Measurements from ENCODE around the gene MTA3.

Gene MTA3

DNA sequence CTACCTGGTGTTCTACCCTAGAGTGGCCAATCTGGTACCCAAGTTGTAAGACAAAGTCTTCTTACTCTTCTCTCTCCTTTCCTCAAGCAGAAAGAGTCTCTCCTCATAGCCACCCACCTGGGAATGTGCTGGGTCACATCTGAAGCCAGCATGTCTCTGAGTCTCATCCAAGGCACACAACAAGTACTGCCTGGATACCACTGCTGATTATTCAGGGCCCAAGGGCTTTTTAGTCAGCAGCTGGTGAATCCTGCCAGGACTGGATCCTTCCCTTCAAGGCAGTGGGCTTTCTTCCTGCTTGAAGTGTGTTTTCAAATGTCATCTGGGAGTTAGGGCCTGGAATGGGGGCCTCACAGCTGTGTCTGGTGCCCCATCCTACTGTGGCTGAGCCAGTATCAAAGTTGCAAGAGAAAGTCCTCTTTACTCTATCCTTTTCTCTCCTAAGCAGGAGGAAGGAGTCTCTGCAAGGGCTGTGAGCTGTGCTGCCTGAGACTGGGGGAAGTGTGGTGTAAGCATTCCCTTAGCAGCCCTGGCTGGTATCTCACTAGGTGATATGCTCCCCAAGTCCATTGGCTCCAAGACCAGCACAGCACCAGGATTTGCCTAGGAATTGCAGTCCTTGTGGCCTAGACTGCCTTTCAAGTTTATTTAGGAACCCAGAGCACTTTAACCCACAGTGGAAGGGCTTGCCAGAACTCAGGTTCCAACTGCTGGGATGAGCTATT is 168.3 kb downstream of the MTA3 start:
- no peak for DNase-seq (ENCODE audit: low read depth)

- DNase-seq (ENCODE audit: low read depth) = no peak
Observed at GRCh38 chr2:42741140-42741539, 172.7 kb downstream of the MTA3 start.

DNA sequence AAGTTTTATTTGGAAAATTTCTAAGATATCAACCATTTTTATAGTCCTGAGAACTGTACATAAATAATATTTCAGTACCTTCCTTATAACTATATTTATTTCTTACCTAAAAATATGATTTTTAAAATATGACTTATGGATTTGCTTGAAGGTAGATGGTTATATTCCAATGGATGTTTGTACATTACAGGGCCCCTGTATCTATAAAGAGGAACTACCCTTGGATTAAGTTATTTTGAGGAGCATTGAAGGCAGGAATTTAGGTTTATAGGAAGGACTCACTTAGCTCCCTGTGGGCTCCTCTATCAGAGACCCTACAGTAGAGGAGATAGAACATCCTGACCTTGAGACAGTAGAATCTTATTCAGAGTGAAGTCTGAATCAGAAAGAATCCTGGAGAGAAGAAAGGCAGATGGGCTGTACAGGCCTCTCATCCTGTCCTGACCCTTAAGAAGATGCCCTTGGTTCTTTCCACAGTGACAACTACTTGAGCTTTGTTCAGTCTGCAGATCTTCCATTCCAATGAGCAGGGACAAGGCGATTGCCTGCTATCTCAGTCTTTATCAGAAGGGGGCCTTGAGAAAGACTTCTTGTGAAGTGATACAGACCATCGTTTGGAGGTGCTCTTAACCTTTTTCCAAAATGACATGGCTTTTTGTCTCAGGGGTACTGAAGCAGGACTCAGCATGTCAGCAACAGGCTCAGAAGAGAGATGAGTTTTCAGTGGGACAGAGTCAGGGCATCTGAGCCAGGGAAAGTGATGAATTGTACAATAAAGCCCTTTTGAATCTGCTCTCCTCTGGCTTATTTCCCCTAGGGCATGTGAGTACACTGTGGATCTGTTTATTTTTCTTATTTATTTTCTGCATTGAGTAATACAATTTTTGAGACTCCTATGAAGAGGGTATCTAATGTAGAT is 174.6 kb downstream of the MTA3 start:
- no peak for DNase-seq (ENCODE audit: low read depth)

GRCh38 chr2:42743659-42743990 is 175.2 kb downstream of the MTA3 start:
- DNase-seq (ENCODE audit: low read depth) = no peak

DNA sequence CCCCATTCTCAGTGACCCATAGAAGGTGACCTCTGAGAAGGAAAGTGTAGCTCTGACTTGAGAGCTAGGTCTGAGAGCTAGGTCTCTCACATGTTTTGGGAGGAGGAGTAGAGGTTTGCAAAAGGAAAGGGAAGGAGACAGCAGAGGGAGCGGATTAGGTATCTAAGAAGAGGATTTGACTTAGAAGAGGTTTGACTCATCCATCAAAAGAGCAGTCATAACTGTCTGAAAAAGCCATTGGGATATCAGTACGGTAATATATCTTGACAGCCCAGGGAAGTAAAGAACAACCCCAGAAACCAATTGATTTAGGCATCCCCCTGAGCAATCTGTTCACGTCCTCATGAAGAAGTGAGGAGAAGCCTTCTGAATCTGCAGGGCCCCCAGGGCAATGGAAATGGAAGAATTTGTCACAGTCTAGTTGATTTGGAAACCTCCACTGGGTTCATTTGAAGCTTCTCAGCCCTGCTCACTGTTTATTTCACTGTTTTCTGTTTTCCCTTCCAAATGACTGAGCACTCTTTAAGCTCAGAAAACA is 176.2 kb downstream of the MTA3 start:
- DNase-seq (ENCODE audit: low read depth) = no peak

DNA sequence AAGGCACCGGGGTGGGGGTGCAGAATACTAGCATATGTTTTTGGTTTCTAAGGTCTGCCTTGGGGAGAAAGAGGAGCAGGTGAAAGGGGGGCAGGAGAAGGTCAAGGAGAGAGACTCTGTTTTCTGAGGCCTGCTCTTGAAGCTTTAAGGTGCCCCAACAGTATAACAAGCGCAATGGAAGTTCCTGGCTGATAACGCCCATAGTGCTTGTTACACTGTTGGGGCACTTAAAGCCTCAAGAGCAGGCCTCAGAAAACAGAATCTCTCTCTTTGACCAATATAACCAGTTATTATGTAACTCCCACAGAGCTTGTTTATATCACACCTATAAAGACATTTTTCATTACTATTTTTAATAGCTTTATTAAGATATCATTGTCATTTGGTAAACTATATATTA is 179.0 kb downstream of the MTA3 start:
- no peak for DNase-seq (ENCODE audit: low read depth)

DNA sequence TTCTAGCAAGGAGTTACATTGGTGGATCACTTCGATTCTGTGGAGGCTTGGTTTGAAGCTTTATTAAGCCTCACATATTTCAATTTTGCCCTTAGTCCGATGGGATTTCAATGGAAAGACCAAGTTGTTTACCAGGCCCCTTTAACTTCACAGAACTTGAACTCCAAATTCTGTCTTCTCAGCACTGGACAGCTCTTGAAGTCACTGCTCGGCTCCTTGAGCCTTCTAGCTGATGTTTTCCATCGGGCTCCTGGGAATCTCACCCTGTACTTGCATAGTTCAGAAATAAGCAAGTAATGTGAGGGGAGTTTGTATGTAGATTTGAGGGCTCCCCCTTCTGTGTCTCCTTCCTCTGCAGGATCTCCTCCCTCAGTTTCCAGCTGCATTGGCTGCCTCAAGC is 180.4 kb downstream of the MTA3 start:
- DNase-seq (ENCODE audit: low read depth) = no peak

DNA sequence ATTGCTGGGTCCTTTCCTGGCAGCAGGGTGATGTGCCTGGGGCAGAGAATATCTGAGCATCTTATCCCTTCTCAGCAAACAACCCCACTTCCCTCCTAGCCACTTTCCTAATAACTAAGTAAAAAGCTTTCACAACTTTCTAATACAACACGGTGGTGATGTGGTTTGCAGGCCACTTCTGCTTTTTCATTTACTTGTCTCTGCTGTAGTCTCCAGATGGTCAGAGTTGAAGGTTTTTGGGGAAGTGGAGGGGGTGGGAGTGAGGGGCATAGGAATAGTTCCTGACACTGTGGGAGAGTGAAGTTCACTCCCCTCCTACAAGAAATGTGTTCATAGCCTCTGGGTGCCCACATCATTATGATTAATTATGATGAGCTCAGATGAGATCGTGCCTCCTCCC is 183.9 kb downstream of the MTA3 start:
- no peak for DNase-seq (ENCODE audit: low read depth)

- DNase-seq (ENCODE audit: low read depth) = no peak
Observed at GRCh38 chr2:42752816-42753813, 184.7 kb downstream of the MTA3 start.

DNA sequence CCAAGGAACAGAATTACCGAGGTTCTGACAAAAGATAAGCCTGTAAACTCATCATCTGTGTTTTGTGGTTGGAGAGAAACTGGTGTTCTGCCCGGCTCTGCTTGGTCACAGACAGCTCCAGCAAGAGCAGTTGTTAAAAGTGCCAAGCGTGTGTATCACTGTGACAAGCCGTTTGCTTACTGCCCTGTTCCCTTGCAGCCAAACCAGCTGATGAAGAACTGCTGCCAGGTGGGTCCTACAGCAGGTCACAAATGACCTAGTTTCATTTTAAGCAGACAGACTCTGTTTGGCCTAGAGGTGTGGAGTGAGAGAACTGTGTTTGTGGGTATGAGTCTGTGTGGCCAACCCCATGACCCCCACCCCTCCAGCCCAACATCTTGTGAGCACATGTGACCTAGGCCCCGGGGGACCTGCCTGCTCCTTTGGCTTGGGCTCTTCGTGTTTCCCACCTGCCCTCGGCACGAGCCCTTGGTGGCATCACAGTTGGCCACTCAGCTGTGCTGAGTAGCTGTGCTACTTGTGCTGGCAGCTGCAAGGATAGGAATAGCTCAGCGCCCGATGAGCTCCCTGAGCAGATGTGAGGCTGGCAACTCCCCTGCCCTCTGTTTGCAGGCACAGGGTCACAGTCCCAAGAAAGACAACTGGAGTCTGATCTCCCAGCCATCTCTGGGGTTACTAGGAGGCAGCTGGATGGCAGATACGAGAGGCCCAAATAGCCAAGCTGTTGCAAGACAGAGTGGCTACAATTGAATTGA is 185.8 kb downstream of the MTA3 start:
- no peak for DNase-seq (ENCODE audit: low read depth)

DNA sequence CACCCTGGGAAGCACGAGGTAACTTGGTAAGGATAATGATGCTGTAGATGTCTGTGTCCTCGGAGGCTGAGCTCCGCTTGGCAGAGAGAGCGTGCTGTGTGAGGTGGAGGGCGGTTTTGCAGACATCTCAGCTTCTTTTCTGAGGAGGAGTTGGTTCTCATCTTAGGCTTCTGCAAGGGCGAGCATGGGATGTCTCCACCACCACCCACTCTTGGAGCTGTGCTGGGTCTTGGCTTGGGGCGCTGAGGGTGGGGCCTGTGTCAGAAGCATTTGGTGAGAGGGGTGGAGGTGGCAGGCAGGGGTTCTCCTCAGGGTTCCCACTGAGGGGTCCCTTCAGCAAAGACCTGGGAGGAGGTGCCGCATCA is 186.3 kb downstream of the MTA3 start:
- no peak for DNase-seq (ENCODE audit: low read depth)

DNA sequence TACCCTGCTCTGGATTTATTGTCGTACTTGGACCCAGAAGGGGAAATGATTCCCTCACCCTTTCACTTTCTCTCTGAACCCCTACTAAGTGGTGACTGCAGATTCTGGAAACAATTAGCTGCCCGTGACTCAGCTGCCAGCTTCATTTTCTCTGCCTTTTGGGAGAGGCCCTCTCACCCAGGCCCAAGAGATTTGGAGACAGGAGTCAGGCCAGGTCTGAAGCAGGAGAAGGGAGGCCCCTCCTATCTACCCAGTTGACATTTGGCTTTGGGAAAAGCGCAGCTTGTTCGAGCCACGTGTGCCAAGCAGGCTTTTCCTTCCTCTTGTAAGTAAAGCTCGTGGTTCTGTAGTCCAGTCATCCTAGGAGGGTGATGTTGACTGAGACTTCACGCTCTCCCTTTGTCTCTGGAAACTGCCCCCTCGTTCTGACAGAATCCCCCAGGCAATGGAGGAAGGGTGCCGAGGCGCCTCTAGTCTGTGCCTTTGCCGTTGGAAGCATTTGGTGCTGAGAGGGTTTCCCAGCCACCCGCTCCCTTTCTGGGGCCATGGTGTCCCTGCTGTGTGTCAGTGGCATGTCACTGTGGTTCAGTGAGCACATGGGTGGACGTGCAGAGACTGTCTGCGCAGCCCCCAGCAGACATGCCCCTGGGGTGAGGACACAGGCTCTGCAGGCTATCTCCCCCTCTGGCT is 186.9 kb downstream of the MTA3 start:
- DNase-seq (ENCODE audit: low read depth) = no peak

DNA sequence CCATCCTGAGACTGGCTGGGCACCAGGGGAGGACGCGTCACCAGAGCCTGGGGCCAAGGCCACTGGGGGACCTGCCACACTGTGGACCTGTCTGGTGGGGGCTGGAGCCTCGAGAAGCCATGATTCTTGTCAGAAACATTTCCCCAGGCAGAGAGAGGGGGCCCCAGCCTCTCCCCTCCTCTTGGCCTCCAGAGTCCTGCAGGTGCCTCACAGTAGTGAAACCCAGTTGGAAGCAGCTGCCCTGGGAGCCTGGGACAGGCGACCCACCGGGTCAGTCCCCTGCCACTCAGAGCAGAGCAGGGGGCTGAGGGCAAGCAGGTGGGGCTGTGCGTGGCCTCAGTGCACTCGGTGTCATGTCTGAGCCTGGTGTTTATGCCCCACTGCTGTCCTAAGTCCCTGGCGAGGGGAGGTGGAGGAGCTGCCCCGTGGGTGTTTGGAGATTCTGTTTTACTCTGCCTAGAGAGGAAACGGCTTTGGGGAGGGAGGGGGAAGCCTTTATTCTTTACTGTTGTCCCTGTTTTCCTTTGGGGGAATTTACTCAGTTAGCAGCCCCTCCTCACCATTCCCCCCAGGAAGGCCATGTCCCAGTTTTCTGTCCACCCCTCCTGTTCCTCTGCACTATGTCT is 187.8 kb downstream of the MTA3 start:
- no peak for DNase-seq (ENCODE audit: low read depth)

- no peak for DNase-seq (ENCODE audit: low read depth)
Observed at GRCh38 chr2:42756966-42757513, 188.6 kb downstream of the MTA3 start.

DNA sequence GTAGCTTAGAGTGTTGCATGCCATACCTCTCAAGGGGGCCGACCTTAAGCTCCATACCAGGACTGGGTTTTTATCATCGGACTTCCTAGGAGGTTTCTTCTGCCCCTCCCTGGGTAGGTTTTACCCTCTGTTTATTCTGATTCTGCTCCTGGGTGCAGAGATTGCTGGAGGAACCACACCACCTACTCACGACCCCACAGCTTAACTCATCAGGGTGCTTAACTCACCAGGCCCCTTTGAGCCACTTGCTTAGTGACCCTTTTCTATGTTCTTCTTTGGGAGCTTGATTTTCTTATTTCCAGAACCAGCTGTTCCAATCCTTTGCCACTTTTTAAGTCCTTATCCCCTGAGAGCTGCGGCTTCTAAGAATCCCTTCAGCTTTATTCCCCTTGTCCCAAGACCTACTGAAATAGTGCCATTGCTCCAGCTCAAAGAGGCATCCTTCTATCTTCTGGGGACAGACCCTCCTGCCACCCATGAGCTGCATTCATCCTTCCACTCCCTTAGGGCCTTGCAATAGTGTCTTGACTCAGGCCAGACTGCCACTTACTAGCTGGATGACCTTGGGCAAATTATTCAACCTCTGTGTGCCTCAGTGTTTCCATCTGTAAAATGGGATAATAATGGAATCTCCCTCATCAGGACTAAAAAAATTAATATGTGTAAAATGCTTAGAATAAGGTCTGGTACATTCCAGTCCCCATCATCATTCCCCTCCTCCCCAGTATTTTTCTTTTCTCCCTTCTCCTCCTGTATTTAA is 189.7 kb downstream of the MTA3 start:
- DNase-seq (ENCODE audit: low read depth) = no peak

DNA sequence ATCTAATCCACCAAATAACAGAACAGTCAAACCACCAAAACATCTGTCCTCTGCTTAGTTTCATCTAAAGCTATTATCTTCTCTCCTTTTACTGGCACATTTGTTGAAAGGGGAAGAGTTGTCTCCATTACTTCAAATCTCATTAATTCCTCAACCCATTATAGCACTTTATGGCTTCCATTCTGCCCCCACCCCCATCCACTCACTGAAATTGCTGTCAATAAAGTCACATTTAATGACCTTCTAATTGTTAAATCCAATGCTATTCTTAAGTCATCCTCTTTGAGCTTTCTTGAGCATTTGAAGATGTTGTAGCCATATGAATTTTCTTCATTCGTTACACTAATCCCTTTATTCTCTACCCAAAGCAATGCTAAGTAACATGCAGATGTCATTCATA is 190.3 kb downstream of the MTA3 start:
- DNase-seq (ENCODE audit: low read depth) = no peak

DNA sequence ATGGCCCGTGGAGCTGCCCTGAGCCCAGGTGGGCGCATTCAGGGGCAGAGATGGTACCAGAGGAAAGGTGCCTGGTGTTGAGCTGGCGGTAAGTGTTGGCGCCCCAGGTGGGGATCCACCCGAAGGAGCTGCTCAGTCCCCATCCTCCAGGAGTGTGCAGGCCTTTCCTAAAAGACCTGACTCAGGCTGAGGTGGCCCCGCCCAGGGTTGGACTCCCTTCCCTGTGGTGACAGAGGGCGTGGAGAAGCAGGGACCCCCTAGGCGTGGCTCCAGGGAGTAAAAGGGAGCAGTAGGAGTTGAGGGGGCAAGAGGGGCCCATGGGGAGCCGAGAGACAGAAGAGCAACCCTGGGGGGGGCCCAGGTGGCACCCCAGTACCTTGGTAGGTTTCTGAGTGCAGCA is 193.1 kb downstream of the MTA3 start:
- DNase-seq (ENCODE audit: low read depth) = no peak

- DNase-seq (ENCODE audit: low read depth) = no peak
Observed at GRCh38 chr2:42762155-42762554, 193.7 kb downstream of the MTA3 start.

Data from activated T-helper 9 cell treated with anti-CD3 and anti-CD28 coated beads, Interleukin-2, amount 50 U/mL, for 16 hours (primary cell).